PC-9 (cell line): ENCODE results near the gene GPR17. TPM values are rescaled to one million over a fixed set of nuclear protein-coding genes. Genes with fewer than 3 reads are reported as not detected.

Source experiments
- BruUV-seq: library from RNA; stranded (reverse); fragments of 400-500 nt; replicated peaks from 2 replicates; lab custom pipeline; 2021; lab: Mats Ljungman, UMichigan
- CTCF ChIA-PET: fragments of 300-600 bp; sonication (Branson Sonifier 250); formaldehyde crosslinking; loops from one replicate; lab custom pipeline; 2022; ENCODE audit warnings: antibody characterized with exemption; lab: Charles Lee
- POLR2A ChIA-PET: fragments of 300-600 bp; sonication (Branson Sonifier 250); formaldehyde crosslinking; loops from one replicate; lab custom pipeline; 2022; ENCODE audit warnings: antibody characterized with exemption; ENCODE audit not compliant: unreplicated experiment; lab: Charles Lee
- DNase-seq, 2 experiments: peaks; one replicate each; pipeline versions ENCODE4 v3.0.0 to v3.0.0-alpha.2; 2015 to 2022; ENCODE audit warnings: mixed read lengths in 1 of 2
- H2AFZ ChIP-seq: fragments of 200-600 bp; sonication (generic); 2 replicates; pipeline ENCODE4 v1.8.1; 2017; ENCODE audit warnings: antibody characterized with exemption
- H3F3A ChIP-seq: fragments of 200-600 bp; sonication (generic); 2 replicates; pipeline ENCODE4 v1.8.1; 2017; ENCODE audit warnings: antibody characterized with exemption, mild to moderate bottlenecking, low read depth; ENCODE audit not compliant: insufficient read depth
- H3K27ac ChIP-seq: fragments of 200-600 bp; sonication (generic); 2 replicates; pipeline ENCODE4 v1.6.1; 2016; ENCODE audit warnings: mixed run types
- H3K27me3 ChIP-seq: fragments of 200-600 bp; sonication (generic); 2 replicates; pipeline ENCODE4 v1.6.1; 2016; ENCODE audit warnings: low read depth, mixed run types; ENCODE audit not compliant: insufficient read depth
- H3K36me3 ChIP-seq: fragments of 200-600 bp; sonication (generic); 2 replicates; pipeline ENCODE4 v1.6.1; 2016; ENCODE audit warnings: low read depth, mixed run types
- H3K4me1 ChIP-seq: fragments of 200-600 bp; sonication (generic); replicated peaks from 2 replicates; pipeline ENCODE4 v1.6.1; 2016; ENCODE audit warnings: mixed run types; ENCODE audit not compliant: insufficient read depth
- H3K4me2 ChIP-seq: fragments of 200-600 bp; sonication (generic); 2 replicates; pipeline ENCODE4 v1.6.1; 2017; ENCODE audit warnings: mixed run types
- H3K4me3 ChIP-seq: fragments of 200-600 bp; sonication (generic); 2 replicates; pipeline ENCODE4 v1.6.1; 2016; ENCODE audit warnings: mixed run types
- H3K79me2 ChIP-seq: fragments of 200-600 bp; sonication (generic); 2 replicates; pipeline ENCODE4 v1.6.1; 2017; ENCODE audit warnings: low read depth, mixed run types
- H3K9me2 ChIP-seq: fragments of 200-600 bp; sonication (generic); 2 replicates; pipeline ENCODE4 v1.8.1; 2017; ENCODE audit warnings: mild to moderate bottlenecking; ENCODE audit not compliant: insufficient read depth
- H3K9me3 ChIP-seq: fragments of 200-600 bp; sonication (generic); 2 replicates; pipeline ENCODE4 v1.8.1; 2016; ENCODE audit warnings: low read depth; ENCODE audit not compliant: insufficient read depth
- H4K20me1 ChIP-seq: fragments of 200-600 bp; sonication (generic); 2 replicates; pipeline ENCODE4 v1.8.1; 2017; ENCODE audit not compliant: insufficient read depth
- EZH2 ChIP-seq: fragments of 200-600 bp; sonication (generic); IDR thresholded peaks from 2 replicates; pipeline ENCODE4 v1.8.0; 2017; ENCODE audit warnings: antibody characterized with exemption, low read depth
- intact Hi-C: fragments of 100-400 bp; cut with micrococcal nuclease; formaldehyde crosslinking; loops from one replicate; pipeline ENCODE4 v1.10.0; 2022; ENCODE audit not compliant: unreplicated experiment
- total RNA-seq: library from RNA; stranded (reverse); gene quantifications from 2 replicates; pipeline ENCODE4 v1.2.3, GENCODE V29; 2021
- TF ChIP-seq, protein P1 (sequence below): fragments of 200-600 bp; sonication (generic); conservative IDR thresholded peaks from 2 replicates; pipeline ENCODE4 v1.6.1; 2017; ENCODE audit warnings: mixed run types, antibody characterized with exemption, mild to moderate bottlenecking, moderate library complexity

Gene GPR17
- total RNA-seq, 1 experiment from 2014 or later = not detected

DNA sequence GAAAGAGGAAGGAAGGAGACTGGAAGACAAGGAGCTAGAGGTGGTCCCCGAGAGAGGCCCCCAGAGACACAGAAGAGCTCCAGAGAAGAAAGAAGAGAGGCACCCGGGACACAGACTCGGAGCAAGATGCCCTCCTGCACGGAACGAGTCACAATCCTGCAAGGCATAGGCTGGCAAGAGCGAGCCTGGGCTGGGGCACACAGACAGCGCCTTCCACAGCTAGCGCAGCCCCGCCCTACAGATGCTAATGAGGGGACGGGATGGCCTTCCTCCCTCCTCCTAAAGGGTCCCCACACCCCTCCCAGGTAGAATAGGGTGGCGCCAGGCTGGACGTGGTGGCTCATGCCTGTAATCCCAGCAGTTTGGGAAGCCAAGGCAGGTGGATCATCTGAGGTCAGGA lies 19.8 kb upstream of the GPR17 start:
- H3K9me3 ChIP-seq = no peaks in the 10 kb centered on the region
- no peaks in the 10 kb centered on the region for H3K36me3 ChIP-seq
- no peaks in the 10 kb centered on the region for H4K20me1 ChIP-seq
- no TSS peak for BruUV-seq
- no peaks in the 10 kb centered on the region for H3K9me2 ChIP-seq
- peaks cover 8% of the 10 kb centered on the region; the same call in 1 of the 2 replicates for H3K4me1 ChIP-seq
- 0 out of 2 replicates have a peak, but pooled peaks cover 9% of the 10 kb centered on the region for H3K27me3 ChIP-seq
- no peak overlapping the region for H3K4me2 ChIP-seq
- H3K4me3 ChIP-seq = no peak overlapping the region
- H3K79me2 ChIP-seq = no peaks in the 10 kb centered on the region
- no peak overlapping the region for H2AFZ ChIP-seq
- no peaks in the 10 kb centered on the region for H3F3A ChIP-seq
- intact Hi-C loops = no loop called here
- POLR2A ChIA-PET = no interaction called here
- CTCF ChIA-PET = no interaction called here
- no peak overlapping the region for H3K27ac ChIP-seq
- TF ChIP-seq EZH2 = no peak
- TF ChIP-seq, protein P1, sequence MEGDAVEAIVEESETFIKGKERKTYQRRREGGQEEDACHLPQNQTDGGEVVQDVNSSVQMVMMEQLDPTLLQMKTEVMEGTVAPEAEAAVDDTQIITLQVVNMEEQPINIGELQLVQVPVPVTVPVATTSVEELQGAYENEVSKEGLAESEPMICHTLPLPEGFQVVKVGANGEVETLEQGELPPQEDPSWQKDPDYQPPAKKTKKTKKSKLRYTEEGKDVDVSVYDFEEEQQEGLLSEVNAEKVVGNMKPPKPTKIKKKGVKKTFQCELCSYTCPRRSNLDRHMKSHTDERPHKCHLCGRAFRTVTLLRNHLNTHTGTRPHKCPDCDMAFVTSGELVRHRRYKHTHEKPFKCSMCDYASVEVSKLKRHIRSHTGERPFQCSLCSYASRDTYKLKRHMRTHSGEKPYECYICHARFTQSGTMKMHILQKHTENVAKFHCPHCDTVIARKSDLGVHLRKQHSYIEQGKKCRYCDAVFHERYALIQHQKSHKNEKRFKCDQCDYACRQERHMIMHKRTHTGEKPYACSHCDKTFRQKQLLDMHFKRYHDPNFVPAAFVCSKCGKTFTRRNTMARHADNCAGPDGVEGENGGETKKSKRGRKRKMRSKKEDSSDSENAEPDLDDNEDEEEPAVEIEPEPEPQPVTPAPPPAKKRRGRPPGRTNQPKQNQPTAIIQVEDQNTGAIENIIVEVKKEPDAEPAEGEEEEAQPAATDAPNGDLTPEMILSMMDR = no peak
- no peak for DNase-seq

DNA sequence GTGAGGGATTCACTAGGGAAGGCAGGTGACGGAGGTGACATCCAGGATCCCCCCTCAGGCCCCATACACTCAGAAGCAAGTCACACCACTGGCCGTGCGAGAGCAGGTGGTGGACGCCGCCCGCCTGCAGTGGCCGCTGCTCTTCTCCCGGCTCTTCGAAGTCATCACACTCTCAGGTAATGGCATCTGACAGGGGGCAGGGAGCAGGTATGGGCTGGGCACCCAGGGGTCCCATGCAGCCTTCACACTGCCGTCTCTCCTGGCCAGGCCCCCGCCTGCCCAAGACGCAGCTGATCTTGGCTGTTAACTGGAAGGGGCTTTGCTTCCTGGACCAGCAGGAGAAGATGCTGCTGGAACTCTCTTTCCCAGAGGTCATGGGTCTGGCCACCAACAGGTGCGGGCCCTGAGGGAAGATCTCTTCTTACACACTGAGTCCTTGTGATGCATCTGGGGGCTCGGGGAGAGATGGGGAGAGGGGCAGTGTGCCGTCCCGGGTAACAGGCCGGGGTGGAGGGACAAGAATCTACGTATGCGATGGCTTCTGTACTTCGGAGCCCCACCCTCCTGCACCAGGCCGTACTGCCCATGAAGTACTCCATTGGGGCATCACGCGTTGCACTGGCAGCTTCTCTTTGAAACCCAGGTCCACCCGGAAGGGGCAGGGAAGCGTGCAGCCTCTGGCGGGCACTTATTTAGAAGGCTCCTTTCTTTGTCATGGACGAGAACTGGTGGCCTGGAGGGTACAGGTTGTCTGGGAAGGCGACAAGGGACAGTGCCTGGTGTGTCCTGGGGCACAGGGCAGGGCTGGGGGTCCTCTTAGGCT lies 18.8 kb upstream of the GPR17 start:
- POLR2A ChIA-PET = no interaction called here
- Histone ChIP-seq H3F3A (no peaks in the 10 kb centered on the region), H3K27ac (no peak overlapping the region), H3K36me3 (no peaks in the 10 kb centered on the region), H3K9me3 (no peaks in the 10 kb centered on the region), H3K27me3 (0 out of 2 replicates have a peak, but pooled peaks cover 9% of the 10 kb centered on the region), H3K79me2 (no peaks in the 10 kb centered on the region), H3K9me2 (no peaks in the 10 kb centered on the region), H4K20me1 (no peaks in the 10 kb centered on the region), H3K4me1 (peaks cover 8% of the 10 kb centered on the region; the same call in 1 of the 2 replicates), H3K4me3 (no peak overlapping the region), H2AFZ (no peak overlapping the region), H3K4me2 (no peak overlapping the region)
- TF ChIP-seq, protein P1 = no peak
- TF ChIP-seq EZH2 = no peak
- intact Hi-C loops = no loop called here
- no peak for DNase-seq
- no TSS peak for BruUV-seq
- CTCF ChIA-PET = no interaction called here

DNA sequence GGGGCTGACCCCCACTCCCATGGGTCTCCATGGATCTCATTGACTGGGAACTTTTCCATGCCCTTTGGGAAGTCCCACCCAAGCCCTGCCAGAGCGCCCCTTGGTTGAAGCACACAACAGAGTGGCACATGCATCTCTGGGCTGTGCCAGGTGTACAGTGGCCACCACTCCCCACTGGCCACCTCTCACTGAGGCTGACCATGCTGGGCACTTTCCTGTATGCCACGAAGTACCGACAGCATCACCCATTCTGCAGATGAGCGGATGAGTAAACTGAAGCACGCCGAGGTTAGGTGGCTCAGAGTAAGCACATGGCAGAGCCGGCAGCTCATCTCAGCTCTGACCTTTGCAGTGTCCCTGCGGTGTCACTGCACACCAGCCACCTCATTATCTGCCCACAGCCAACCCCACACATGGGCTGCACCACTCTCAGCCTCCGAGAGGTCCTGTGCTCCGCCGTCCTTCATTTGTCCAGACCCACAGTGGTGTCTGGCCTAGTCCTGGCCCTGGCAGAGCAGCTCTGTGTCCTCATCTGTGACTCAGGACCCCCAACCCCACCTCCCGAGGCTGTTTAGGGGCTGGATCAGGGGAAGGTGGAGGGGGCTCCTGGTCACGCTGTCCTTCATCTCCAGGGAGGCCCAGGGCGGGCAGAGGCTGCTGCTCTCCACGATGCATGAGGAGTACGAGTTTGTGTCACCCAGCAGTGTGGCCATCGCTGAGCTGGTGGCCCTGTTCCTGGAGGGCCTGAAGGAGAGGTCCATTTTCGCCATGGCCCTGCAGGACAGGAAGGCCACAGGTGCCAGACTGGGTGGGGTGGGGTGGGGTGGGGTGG lies 18.0 kb upstream of the GPR17 start:
- POLR2A ChIA-PET = no interaction called here
- TF ChIP-seq, protein P1 = no peak
- TF ChIP-seq EZH2 = no peak
- intact Hi-C loops = no loop called here

More for the DNA sequence above, 18.0 kb upstream of the GPR17 start:
- no peak overlapping the region for H3K4me2 ChIP-seq
- no peaks in the 10 kb centered on the region for H3K9me2 ChIP-seq
- no peaks in the 10 kb centered on the region for H3K9me3 ChIP-seq
- H3K4me3 ChIP-seq = no peak overlapping the region
- H2AFZ ChIP-seq = no peak overlapping the region
- no peaks in the 10 kb centered on the region for H4K20me1 ChIP-seq
- peaks cover 8% of the 10 kb centered on the region; the same call in 1 of the 2 replicates for H3K4me1 ChIP-seq
- H3F3A ChIP-seq = no peaks in the 10 kb centered on the region
- no peak for DNase-seq
- no peaks in the 10 kb centered on the region for H3K36me3 ChIP-seq
- no TSS peak for BruUV-seq
- no peaks in the 10 kb centered on the region for H3K79me2 ChIP-seq
- H3K27ac ChIP-seq = no peak overlapping the region
- CTCF ChIA-PET = no interaction called here
- H3K27me3 ChIP-seq = 0 out of 2 replicates have a peak, but pooled peaks cover 9% of the 10 kb centered on the region
